GM12878 (cell line): ENCODE results near the gene SLC38A3. TPM values are rescaled to one million over a fixed set of nuclear protein-coding genes. Genes with fewer than 3 reads are reported as not detected.

Source experiments
- ATAC-seq: fragments of 200-7000 bp; cut with Tn5 transposase; 3 replicates; pipeline ENCODE4 v1.9.1; 2020; ENCODE audit warnings: mild to moderate bottlenecking, moderate library complexity
- BruUV-seq: library from RNA; stranded (reverse); fragments of 400-500 nt; replicated peaks from 2 replicates; lab custom pipeline; 2021; lab: Mats Ljungman, UMichigan
- CTCF ChIA-PET: fragments of 300-600 bp; sonication (Branson Sonifier 250); formaldehyde crosslinking; extraction: SDS; loops from one replicate; lab custom pipeline; 2021; ENCODE audit warnings: inconsistent platforms; lab: Yijun Ruan, JAX
- POLR2A ChIA-PET: fragments of 350-600 bp; formaldehyde crosslinking; extraction: SDS; loops from one replicate; lab custom pipeline; 2021; ENCODE audit warnings: inconsistent platforms; lab: Charles Lee
- RAD21 ChIA-PET: fragments of 300-600 bp; sonication (Branson Sonifier 250); formaldehyde crosslinking; loops from one replicate; lab custom pipeline; 2023; ENCODE audit warnings: antibody characterized with exemption; ENCODE audit not compliant: unreplicated experiment; lab: Charles Lee
- SMC1A ChIA-PET: fragments of 300-600 bp; sonication (Branson Sonifier 250); formaldehyde crosslinking; loops from one replicate; lab custom pipeline; 2023; ENCODE audit not compliant: unreplicated experiment, uncharacterized antibody; lab: Charles Lee
- DNase-seq: peaks from one replicate; pipeline ENCODE4 v3.0.0-alpha.2; 2011; ENCODE audit warnings: low read depth, low spot score
- FAIRE-seq: peaks from 3 replicates; lab custom pipeline; 2011; peaks lifted over from hg19 to GRCh38; lab: Jason Lieb, UNC
- H2AFZ ChIP-seq: 2 replicates; pipeline ENCODE4 v1.6.0; 2011; ENCODE audit warnings: low read depth, low read length, control low read depth; ENCODE audit not compliant: control insufficient read depth
- H3K27ac ChIP-seq: 2 replicates; pipeline ENCODE4 v1.5.1; 2011; ENCODE audit warnings: control low read depth; ENCODE audit not compliant: control insufficient read depth, insufficient read depth
- H3K27me3 ChIP-seq, 2 experiments: replicated peaks in 1 of 2; 2 replicates each; pipeline versions ENCODE4 v1.6.0 to v1.6.1; 2011; ENCODE audit warnings: low read length in 1 of 2; ENCODE audit not compliant: control insufficient read depth in 2 of 2, insufficient read depth in 2 of 2
- H3K36me3 ChIP-seq, 2 experiments: 2 replicates each; pipeline ENCODE4 v1.5.1; 2011; ENCODE audit warnings: low read length in 1 of 2; ENCODE audit not compliant: control insufficient read depth in 2 of 2, insufficient read depth in 2 of 2
- H3K4me1 ChIP-seq: 2 replicates; pipeline ENCODE4 v1.6.1; 2011; ENCODE audit warnings: mild to moderate bottlenecking, low read length, moderate library complexity, mixed read lengths; ENCODE audit not compliant: control insufficient read depth, insufficient read depth
- H3K4me2 ChIP-seq: 2 replicates; pipeline ENCODE4 v1.6.0; 2011; ENCODE audit warnings: control low read depth; ENCODE audit not compliant: control insufficient read depth, insufficient read depth
- H3K4me3 ChIP-seq: fragments of 200-600 bp; sonication (generic); 2 replicates; pipeline ENCODE4 v1.5.1; 2016
- H3K79me2 ChIP-seq: 2 replicates; pipeline ENCODE4 v1.6.0; 2011; ENCODE audit warnings: low read length; ENCODE audit not compliant: control insufficient read depth, insufficient read depth
- H3K9ac ChIP-seq: 2 replicates; pipeline ENCODE4 v1.8.0; 2011; ENCODE audit warnings: low read length, control low read depth, mixed read lengths; ENCODE audit not compliant: control insufficient read depth, insufficient read depth
- H3K9me3 ChIP-seq: replicated peaks from 3 replicates; pipeline ENCODE4 v1.5.1; 2011; ENCODE audit warnings: mild to moderate bottlenecking, low read length; ENCODE audit not compliant: control insufficient read depth, insufficient read depth
- H4K20me1 ChIP-seq: 2 replicates; pipeline ENCODE4 v1.6.0; 2011; ENCODE audit not compliant: control insufficient read depth, insufficient read depth
- BRCA1 ChIP-seq: IDR thresholded peaks from 2 replicates; pipeline ENCODE4 v1.6.1; 2011; ENCODE audit warnings: low read depth, low read length, improper control_type of control experiment
- CTCF ChIP-seq, 3 experiments: IDR thresholded peaks in 2 of 3; conservative IDR thresholded peaks in 1 of 3; 2 replicates each; pipeline ENCODE4 v1.5.1; 2011; ENCODE audit warnings: low read depth in 3 of 3, low read length in 3 of 3, mild to moderate bottlenecking in 3 of 3, control low read depth in 2 of 3, moderate library complexity in 2 of 3, inconsistent platforms in 1 of 3, mixed read lengths in 1 of 3; ENCODE audit not compliant: control insufficient read depth in 2 of 3, insufficient read depth in 1 of 3; ENCODE audit errors: extremely low read depth in 1 of 3
- NFXL1 ChIP-seq: fragments of 450-650 bp; IDR thresholded peaks from 2 replicates; pipeline ENCODE4 v1.6.1; 2017; ENCODE audit warnings: antibody characterized with exemption, mild to moderate bottlenecking, borderline replicate concordance
- NR2F1 ChIP-seq: fragments of 450-650 bp; conservative IDR thresholded peaks from 2 replicates; pipeline ENCODE4 v1.6.1; 2017; ENCODE audit warnings: mild to moderate bottlenecking
- SUPT20H ChIP-seq: IDR thresholded peaks from 2 replicates; pipeline ENCODE4 v1.6.1; 2011; ENCODE audit warnings: low read depth, mild to moderate bottlenecking, low read length, moderate library complexity, borderline replicate concordance; ENCODE audit not compliant: control insufficient read depth
- ZSCAN29 ChIP-seq: fragments of 450-650 bp; IDR thresholded peaks from 2 replicates; pipeline ENCODE4 v1.6.1; 2017; ENCODE audit warnings: mild to moderate bottlenecking, moderate library complexity
- whole genome bisulfite sequencing: methylation state at CpG from one replicate; pipeline ENCODE4 v1.1.6; 2016; ENCODE audit warnings: low lambda C conversion rate; ENCODE audit not compliant: insufficient replicate concordance, insufficient coverage; ENCODE audit errors: missing lambda C conversion rate; 5-methylcytosine and 5-hydroxymethylcytosine counted together
- in situ Hi-C: fragments of 300-500 bp; cut with MboI; formaldehyde crosslinking; loops from 9 replicates; pipeline ENCODE4 v1.14.3; 2018; ENCODE audit warnings: mixed read lengths
- intact Hi-C: fragments of 100-400 bp; cut with micrococcal nuclease; formaldehyde crosslinking; loops from one replicate; pipeline ENCODE4 v1.14.2; 2022; ENCODE audit not compliant: unreplicated experiment
- polyA plus RNA-seq, 11 experiments: library from polyadenylated mRNA; depleted of rRNA in 4 of 11; unstranded in 6 of 11; stranded (reverse) in 5 of 11; fragments of >200 nt; fragmentation: Nextera tagmentation in 4 of 11; fragmentation: Illumina TruSeq in 1 of 11; extraction: Ambion mirVana in 4 of 11; extraction: Trizol in 1 of 11; gene quantifications; 1 replicate in 1 of 11; 2 replicates in 10 of 11; pipeline versions ENCODE4 v1.2.1 to v1.2.3, GENCODE V29; 2011 to 2016; ENCODE audit warnings: inconsistent platforms in 2 of 11, missing spikeins in 2 of 11, low read depth in 1 of 11
- total RNA-seq, 4 experiments: library from RNA; depleted of rRNA in 3 of 4; stranded (reverse); fragments of >200 nt in 3 of 4; fragmentation: Illumina TruSeq in 1 of 4; extraction: Trizol in 1 of 4; gene quantifications; 2 replicates each; pipeline versions ENCODE4 v1.2.1 to v1.2.3, GENCODE V29; 2013 to 2021

SLC38A3 gene
- total and polyA plus RNA-seq, 10 of the 15 experiments (the other 5 are each of a cell fraction or from before 2014, with no cell fraction given) = 0.14 TPM; not detected in 9

GRCh38 chr3:50173685-50174516, 31.2 kb upstream of the SLC38A3 start:
- TF ChIP-seq SUPT20H = no peak
- no peak for TF ChIP-seq ZSCAN29
- TF ChIP-seq NR2F1 = no peak
- TF ChIP-seq BRCA1 = no peak
- no peak for TF ChIP-seq CTCF (IDR thresholded peaks at IDR 0.05 in 2 of 3, conservative IDR thresholded peaks at IDR 0.05 in 1 of 3; ENCODE audit: control insufficient read depth in 2 of 3, extremely low read depth in 1 of 3, insufficient read depth in 1 of 3, low read depth in 3 of 3, low read length in 3 of 3)
- no peak for TF ChIP-seq NFXL1
- intact Hi-C loops (no loop called here), in situ Hi-C loops (no loop called here)
- no peak for ATAC-seq
- Histone ChIP-seq H3K9ac (no peak overlapping the region), H3K27me3 (no peaks in the 10 kb centered on the region), H3K36me3 (no peaks in the 10 kb centered on the region), H2AFZ (no peak overlapping the region; the same call in 1 of the 2 replicates), H3K79me2 (no peaks in the 10 kb centered on the region), H3K27ac (no peak overlapping the region), H3K9me3 (no peaks in the 10 kb centered on the region), H3K4me1 (no peaks in the 10 kb centered on the region), H4K20me1 (no peaks in the 10 kb centered on the region), H3K4me2 (no peak overlapping the region), H3K4me3 (no peak overlapping the region)
- ChIA-PET SMC1A (no interaction called here), POLR2A (interaction anchor here (0.5 kb wide), 1 partner anchor 32 kb away, joined by 7 read pairs; no protein-coding TSS in a partner anchor), CTCF (interaction anchor here (0.6 to 1.3 kb wide), 3 partner anchors 18 to 376 kb away, joined by 3 read pairs; partner anchors contain the start of gene GNAT1), RAD21 (no interaction called here)
- DNase-seq = no peak
- no peak for FAIRE-seq
- WGBS = 51% methylated on average over 29 of the region's 29 CpGs
- BruUV-seq = no TSS peak
